Prostate gland (tissue), 2 donors: ENCODE data around the gene CCDC141.

Experiments used
- POLR2A ChIP-seq: fragments of 450-650 bp; IDR thresholded peaks from one replicate; pipeline ENCODE4 v1.6.1; 2016; ENCODE audit warnings: antibody characterized with exemption, mild to moderate bottlenecking
- POLR2AphosphoS5 ChIP-seq: sonication (generic); formaldehyde crosslinking; IDR thresholded peaks from one replicate; pipeline ENCODE4 v1.6.1; 2017; ENCODE audit warnings: antibody characterized with exemption
- TF ChIP-seq, protein P1 (sequence below), 4 experiments: fragments of 200-600 bp in 2 of 4; fragments of 450-650 bp in 2 of 4; sonication (generic) in 2 of 4; IDR thresholded peaks; 1 replicate in 3 of 4; 2 replicates in 1 of 4; pipeline ENCODE4 v1.5.1; 2016 to 2019; ENCODE audit warnings: antibody characterized with exemption in 4 of 4, mild to moderate bottlenecking in 2 of 4, moderate library complexity in 2 of 4

DNA sequence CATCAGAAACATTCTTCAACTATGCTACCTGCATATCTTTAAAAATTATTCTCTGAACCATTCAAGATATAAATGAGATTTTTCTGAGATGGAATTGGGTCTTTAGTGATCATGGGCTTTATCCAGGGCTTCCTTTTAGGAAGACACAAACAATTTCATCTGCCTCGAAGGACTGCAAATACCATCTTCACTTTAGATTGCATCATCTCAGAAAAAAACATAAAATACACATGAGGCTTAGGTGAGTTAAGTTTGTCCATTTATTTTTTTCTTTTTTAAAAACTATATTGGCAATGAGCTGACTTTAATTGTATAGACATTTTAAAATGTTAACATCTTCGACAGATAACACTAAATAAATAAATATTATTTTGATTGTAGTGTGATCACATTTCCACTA is 262.8 kb downstream of the CCDC141 start:
- TF ChIP-seq POLR2AphosphoS5 (no peak), POLR2A (no peak)
- TF ChIP-seq, protein P1, sequence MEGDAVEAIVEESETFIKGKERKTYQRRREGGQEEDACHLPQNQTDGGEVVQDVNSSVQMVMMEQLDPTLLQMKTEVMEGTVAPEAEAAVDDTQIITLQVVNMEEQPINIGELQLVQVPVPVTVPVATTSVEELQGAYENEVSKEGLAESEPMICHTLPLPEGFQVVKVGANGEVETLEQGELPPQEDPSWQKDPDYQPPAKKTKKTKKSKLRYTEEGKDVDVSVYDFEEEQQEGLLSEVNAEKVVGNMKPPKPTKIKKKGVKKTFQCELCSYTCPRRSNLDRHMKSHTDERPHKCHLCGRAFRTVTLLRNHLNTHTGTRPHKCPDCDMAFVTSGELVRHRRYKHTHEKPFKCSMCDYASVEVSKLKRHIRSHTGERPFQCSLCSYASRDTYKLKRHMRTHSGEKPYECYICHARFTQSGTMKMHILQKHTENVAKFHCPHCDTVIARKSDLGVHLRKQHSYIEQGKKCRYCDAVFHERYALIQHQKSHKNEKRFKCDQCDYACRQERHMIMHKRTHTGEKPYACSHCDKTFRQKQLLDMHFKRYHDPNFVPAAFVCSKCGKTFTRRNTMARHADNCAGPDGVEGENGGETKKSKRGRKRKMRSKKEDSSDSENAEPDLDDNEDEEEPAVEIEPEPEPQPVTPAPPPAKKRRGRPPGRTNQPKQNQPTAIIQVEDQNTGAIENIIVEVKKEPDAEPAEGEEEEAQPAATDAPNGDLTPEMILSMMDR (IDR thresholded peaks at IDR 0.05): no peak
